Brain microvascular endothelial cell (primary cell): Measurements from ENCODE around the gene RP2.
A peak's percentile ranks its signal among the peaks of the same experiment; 100 is the strongest.

Source experiments
- DNase-seq: peaks from one replicate; pipeline ENCODE4 v3.0.0-alpha.2; 2020
- H3K27ac ChIP-seq: fragments of 250-450 bp; sonication (Bioruptor Pico); 2 replicates; pipeline ENCODE4 v1.5.1; 2020; ENCODE audit warnings: mild to moderate bottlenecking, moderate library complexity
- H3K27me3 ChIP-seq: fragments of 250-450 bp; sonication (Bioruptor Pico); replicated peaks from 2 replicates; pipeline ENCODE4 v1.5.1; 2020; ENCODE audit warnings: mild to moderate bottlenecking
- H3K36me3 ChIP-seq: fragments of 250-450 bp; sonication (Bioruptor Pico); replicated peaks from 2 replicates; pipeline ENCODE4 v1.5.1; 2020; ENCODE audit warnings: mild to moderate bottlenecking
- H3K4me3 ChIP-seq: 2 replicates; pipeline ENCODE4 v1.5.1; 2011; ENCODE audit warnings: low read depth, mild to moderate bottlenecking, control low read depth, low read length, moderate library complexity
- CTCF ChIP-seq: IDR thresholded peaks from 2 replicates; pipeline ENCODE4 v1.5.1; 2011; ENCODE audit warnings: low read depth, mild to moderate bottlenecking, moderate library complexity, low read length, control low read depth, inconsistent platforms; ENCODE audit errors: missing control alignments
- in situ Hi-C: cut with HindIII; loops from 2 replicates; pipeline ENCODE4 v1.10.0; 2017; ENCODE audit warnings: low sequenced_read_pairs, low pct_ligation_motif_present

The RP2 gene

GRCh38 chrX:46903458-46904242, 66.8 kb downstream of the RP2 start:
- peak overlapping the region; percentile 63 for H3K4me3 ChIP-seq
- in situ Hi-C loops, result no loop called here
- H3K36me3 ChIP-seq, result no peaks in the 10 kb centered on the region

DNA sequence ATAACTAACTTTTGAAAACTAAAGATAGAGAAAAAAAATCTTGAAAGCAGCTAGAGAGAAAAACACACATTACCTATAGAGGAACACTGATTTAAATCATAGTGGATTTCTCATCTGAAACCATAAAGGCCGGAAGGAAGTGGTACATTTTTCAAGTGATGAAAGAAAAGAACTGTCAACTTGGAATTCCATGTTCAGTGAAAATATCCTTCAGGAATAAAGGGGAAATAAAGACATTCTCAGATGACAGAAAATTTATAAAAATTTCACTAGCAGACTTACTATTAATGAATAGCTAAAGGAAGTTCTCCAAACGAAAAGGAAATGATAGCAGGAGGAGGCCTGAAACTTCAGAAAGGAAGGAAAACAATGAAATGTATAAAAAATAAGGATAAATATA, 67.8 kb downstream of the RP2 start:
- DNase-seq, result no peak
- no peak for TF ChIP-seq CTCF
- Histone ChIP-seq H3K36me3 (no peaks in the 10 kb centered on the region), H3K27ac (no peak overlapping the region), H3K27me3 (no peaks in the 10 kb centered on the region), H3K4me3 (no peak overlapping the region)
- in situ Hi-C loops, result no loop called here

More at GRCh38 chrX:46903458-46904242, 66.8 kb downstream of the RP2 start:
- TF ChIP-seq CTCF, result peak; percentile 75
- peak; percentile 58 for DNase-seq
- Histone ChIP-seq H3K27me3 (no peaks in the 10 kb centered on the region), H3K27ac (no peak overlapping the region)

DNA sequence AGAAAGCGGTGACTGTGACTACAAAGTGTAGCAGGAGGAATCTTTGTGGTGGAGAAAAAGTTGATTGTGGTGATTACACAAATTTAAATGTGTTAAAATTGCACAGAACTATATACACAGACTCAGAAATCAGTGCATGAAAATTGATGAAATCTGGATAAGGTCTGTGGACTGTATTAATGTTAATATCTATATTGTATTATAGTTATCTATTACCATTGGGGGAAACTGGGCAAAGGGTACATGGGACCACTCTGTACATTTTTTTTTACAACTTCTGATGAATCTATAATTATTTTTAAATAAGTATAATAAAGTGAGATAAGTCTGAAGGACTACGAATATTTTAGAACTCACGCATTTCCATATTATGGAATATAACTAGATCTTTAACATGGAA, 73.6 kb downstream of the RP2 start:
- Histone ChIP-seq H3K27me3 (no peaks in the 10 kb centered on the region), H3K4me3 (no peak overlapping the region), H3K36me3 (no peaks in the 10 kb centered on the region), H3K27ac (no peak overlapping the region)
- no peak for DNase-seq
- in situ Hi-C loops, result no loop called here
- no peak for TF ChIP-seq CTCF

DNA sequence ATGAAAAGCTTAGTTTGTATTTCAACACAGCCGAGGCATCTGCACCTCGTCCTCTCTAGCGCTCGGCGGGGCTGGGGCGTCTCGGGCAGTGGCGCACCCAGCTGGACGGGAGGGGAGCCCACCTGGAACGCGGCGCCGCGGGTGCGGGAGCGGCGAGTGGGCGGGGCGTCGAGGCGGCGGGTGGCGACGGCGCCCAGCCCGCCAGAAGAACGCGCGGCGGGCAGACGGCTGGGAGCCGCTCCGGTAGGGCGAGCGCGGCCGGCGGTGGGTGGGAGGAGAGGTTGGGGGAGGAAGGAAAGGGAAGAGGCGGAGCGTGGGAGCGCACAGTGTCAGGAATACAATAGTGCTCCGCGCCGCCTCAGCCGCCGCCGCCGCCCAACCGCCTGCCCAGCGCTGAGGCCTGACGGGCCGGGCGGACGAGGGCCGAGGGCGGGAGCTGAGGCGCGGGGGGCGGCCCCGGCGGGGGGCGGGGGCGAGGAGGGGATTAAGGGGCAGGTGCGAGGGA, 75.3 kb downstream of the RP2 start, which contains the start of gene JADE3:
Gene JADE3, plus strand, starts transcription at position 324 of the 505 bp plus-strand sequence. CDS start 72,474 bp downstream, outside the sequence.
- H3K27ac ChIP-seq, result no peak within 1 kb of the TSS
- no peaks in the 10 kb centered on the region for H3K27me3 ChIP-seq
- in situ Hi-C loops, result no loop called here
- H3K4me3 ChIP-seq, result peak within 1 kb of the TSS; percentile 64
- peak; percentile 39 for DNase-seq
- no peaks in the 10 kb centered on the region for H3K36me3 ChIP-seq
- TF ChIP-seq CTCF, result no peak

- H3K27me3 ChIP-seq, result no peaks in the 10 kb centered on the region
- peak; percentile 64 for TF ChIP-seq CTCF
- peak overlapping the region; percentile 64 for H3K4me3 ChIP-seq
- H3K27ac ChIP-seq, result no peak overlapping the region
- no peaks in the 10 kb centered on the region for H3K36me3 ChIP-seq
- peak; percentile 24 for DNase-seq
- in situ Hi-C loops, result no loop called here
Measured at GRCh38 chrX:46912603-46913491, 76.0 kb downstream of the RP2 start.
